Upper lobe of left lung (tissue), 4 donors: ENCODE measurements around the gene SPATA31D4.

ENCODE experiments used
- EP300 ChIP-seq, 4 donors: sonication (generic); formaldehyde crosslinking; IDR thresholded peaks; one replicate each; pipeline ENCODE4 v1.5.1; 2017; ENCODE audit warnings: antibody characterized with exemption in 4 of 4, control low read depth in 2 of 4
- POLR2A ChIP-seq, 4 donors: fragments of 450-650 bp; IDR thresholded peaks; one replicate each; pipeline ENCODE4 v1.5.1; 2016 to 2017; ENCODE audit warnings: antibody characterized with exemption in 4 of 4, mild to moderate bottlenecking in 2 of 4
- POLR2AphosphoS5 ChIP-seq, 2 donors: sonication (generic); formaldehyde crosslinking; IDR thresholded peaks; one replicate each; pipeline ENCODE4 v1.5.1; 2017; ENCODE audit warnings: antibody characterized with exemption in 2 of 2
- TF ChIP-seq, protein P1 (sequence below), 6 experiments: fragments of 450-650 bp in 4 of 6; fragments of 200-600 bp in 2 of 6; sonication (generic) in 2 of 6; IDR thresholded peaks; one replicate each; pipeline ENCODE4 v1.5.1; 2016 to 2019; ENCODE audit warnings: antibody characterized with exemption in 6 of 6

DNA sequence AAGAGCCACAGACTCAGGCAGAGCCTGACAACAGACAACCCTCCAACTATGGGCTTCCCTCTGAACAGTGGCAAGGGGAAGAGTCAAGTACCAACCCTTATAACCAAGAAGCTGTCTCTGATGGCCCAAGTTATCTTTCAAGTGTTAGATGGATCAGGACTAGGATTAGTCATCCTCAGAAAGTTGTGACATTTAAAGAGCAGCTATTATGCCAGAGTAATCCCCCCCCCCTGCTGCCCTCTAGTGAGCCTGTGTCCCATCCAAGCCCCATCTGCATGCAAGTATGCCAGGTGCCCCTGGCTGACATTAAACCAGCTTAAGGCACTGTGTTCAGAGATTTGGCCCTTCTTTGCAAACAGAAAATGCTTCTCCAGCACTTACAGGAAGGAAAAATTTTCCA, 43.5 kb downstream of the SPATA31D4 start:
- TF ChIP-seq POLR2AphosphoS5 (IDR thresholded peaks at IDR 0.05) (no peak), POLR2A (IDR thresholded peaks at IDR 0.05) (no peak), EP300 (IDR thresholded peaks at IDR 0.05) (no peak)
- TF ChIP-seq, protein P1, sequence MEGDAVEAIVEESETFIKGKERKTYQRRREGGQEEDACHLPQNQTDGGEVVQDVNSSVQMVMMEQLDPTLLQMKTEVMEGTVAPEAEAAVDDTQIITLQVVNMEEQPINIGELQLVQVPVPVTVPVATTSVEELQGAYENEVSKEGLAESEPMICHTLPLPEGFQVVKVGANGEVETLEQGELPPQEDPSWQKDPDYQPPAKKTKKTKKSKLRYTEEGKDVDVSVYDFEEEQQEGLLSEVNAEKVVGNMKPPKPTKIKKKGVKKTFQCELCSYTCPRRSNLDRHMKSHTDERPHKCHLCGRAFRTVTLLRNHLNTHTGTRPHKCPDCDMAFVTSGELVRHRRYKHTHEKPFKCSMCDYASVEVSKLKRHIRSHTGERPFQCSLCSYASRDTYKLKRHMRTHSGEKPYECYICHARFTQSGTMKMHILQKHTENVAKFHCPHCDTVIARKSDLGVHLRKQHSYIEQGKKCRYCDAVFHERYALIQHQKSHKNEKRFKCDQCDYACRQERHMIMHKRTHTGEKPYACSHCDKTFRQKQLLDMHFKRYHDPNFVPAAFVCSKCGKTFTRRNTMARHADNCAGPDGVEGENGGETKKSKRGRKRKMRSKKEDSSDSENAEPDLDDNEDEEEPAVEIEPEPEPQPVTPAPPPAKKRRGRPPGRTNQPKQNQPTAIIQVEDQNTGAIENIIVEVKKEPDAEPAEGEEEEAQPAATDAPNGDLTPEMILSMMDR (IDR thresholded peaks at IDR 0.05) = no peak
